HL-60 (cell line): ENCODE results near the gene TBCD.

Experiments
- CTCF ChIP-seq: IDR thresholded peaks from one replicate; pipeline ENCODE4 v1.5.1; 2011; ENCODE audit warnings: low read length, control low read depth, inconsistent platforms; ENCODE audit not compliant: insufficient read depth
- POLR2AphosphoS5 ChIP-seq: IDR thresholded peaks from 2 replicates; pipeline ENCODE4 v1.6.1; 2012; ENCODE audit warnings: low read depth

GRCh38 chr17:82901356-82901755 lies 149.5 kb downstream of the TBCD start:
- TF ChIP-seq CTCF (no peak), POLR2AphosphoS5 (no peak)
